Measurements from ENCODE around the gene SDK2. TPM values are rescaled to one million over a fixed set of nuclear protein-coding genes. Genes with fewer than 3 reads are reported as not detected.

Gene SDK2
- total and polyA plus RNA-seq, 7 experiments from 2014 or later: 0.64 to 14.1 (median 8.2) TPM

DNA sequence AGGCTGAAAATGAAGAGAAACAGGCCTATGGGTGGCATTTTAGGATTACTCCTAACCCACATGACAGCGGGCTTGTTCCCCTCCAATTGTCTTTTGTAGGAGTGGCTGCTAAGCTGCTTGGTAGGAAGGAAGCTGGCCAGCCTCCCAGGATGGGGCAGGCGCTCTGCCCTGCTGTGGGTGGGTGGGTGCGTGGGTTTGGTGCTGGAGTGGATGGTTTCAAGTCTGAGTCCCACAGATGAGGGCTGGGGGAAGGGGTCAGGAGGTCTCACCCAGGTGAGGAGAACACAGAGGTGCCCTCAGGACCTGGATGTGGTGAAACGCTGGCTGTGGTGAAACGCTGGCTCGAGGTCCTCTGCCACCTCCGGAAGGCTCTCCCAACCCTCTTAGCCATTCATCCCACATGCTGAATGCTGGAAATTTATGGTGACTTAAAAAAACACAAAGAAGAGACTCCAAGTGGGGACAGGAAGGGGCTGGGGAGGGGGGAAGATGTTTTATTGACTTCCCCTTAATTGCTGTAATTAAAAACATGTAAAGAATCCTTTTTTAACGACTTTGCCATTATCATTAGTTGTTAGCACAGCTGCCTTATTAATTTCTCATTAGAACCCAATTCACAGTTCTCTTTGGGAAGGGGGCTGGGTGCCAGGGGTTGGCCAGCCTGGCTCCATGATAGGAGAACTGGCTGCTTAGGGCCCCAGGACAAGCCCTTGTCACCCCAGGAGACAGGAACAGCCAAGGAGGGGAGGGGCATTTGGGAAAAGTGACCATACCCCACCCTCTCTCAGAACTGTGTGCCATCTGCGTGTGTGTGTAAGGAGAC lies 178.9 kb downstream of the SDK2 start:
- ATAC-seq (no peak), DNase-seq (no peak)
- H3K36me3 Mint-ChIP-seq: peaks cover 0 to 13% (median 9%) of the 10 kb centered on the region in 5 donors
- H3K4me3 Mint-ChIP-seq: no peak overlapping the region
- Histone ChIP-seq H3K4me3 (ENCODE audit: low read length) (no peak overlapping the region), H3K9me3 (ENCODE audit: control insufficient read depth in 2 of 3, low read length in 3 of 3) (no peaks in the 10 kb centered on the region), H3K27me3 (ENCODE audit: control insufficient read depth in 2 of 2, insufficient read depth in 2 of 2, low read length in 2 of 2) (no peaks in the 10 kb centered on the region), H3K36me3 (ENCODE audit: control insufficient read depth in 2 of 3, insufficient read depth in 3 of 3, low read length in 3 of 3) (no peaks in the 10 kb centered on the region), H3K27ac (ENCODE audit: low read depth, low read length) (no peak overlapping the region), H3K4me1 (ENCODE audit: control insufficient read depth in 2 of 2, insufficient read depth in 2 of 2, low read length in 2 of 2) (no peaks in the 10 kb centered on the region)
- peaks cover 0 to 1% (median 0%) of the 10 kb centered on the region in 11 donors for H3K9me3 Mint-ChIP-seq
- no peaks in the 10 kb centered on the region for H3K27me3 Mint-ChIP-seq
- no peak overlapping the region for H3K27ac Mint-ChIP-seq
- ChIA-PET CTCF (no interaction called here), POLR2A (no interaction called here)
- intact Hi-C loops (cut with micrococcal nuclease): no loop called here
- peaks cover 0 to 7% (median 0%) of the 10 kb centered on the region in 7 donors for H3K4me1 Mint-ChIP-seq

DNA sequence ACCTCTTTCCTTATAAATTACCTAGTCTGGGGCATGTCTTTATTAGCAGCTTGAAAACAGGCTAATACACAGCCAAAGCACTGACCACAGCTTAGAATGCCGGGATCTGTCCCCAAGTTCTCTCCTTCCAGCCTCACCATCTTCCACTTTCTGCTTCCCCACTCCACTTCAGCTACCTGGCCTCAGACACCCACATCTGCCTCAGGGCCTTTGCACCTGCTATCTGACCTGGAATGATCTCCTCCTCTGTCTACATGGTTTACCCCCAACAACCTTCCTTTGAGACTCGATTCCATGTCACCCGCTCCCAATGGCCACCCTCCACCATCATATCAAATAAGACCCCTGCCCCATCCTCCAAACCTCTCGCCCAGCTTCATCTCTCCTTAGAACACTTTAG lies 179.8 kb downstream of the SDK2 start:
- H3K4me1 Mint-ChIP-seq: peaks cover 0 to 7% (median 0%) of the 10 kb centered on the region in 7 donors
- POLR2A ChIA-PET: no interaction called here
- CTCF ChIA-PET: no interaction called here
- H3K9me3 Mint-ChIP-seq: peaks cover 0 to 5% (median 0%) of the 10 kb centered on the region in 11 donors
- no peak for DNase-seq
- no peaks in the 10 kb centered on the region for H3K36me3 ChIP-seq (ENCODE audit: control insufficient read depth in 2 of 3, insufficient read depth in 3 of 3, low read length in 3 of 3)
- no peaks in the 10 kb centered on the region for H3K27me3 Mint-ChIP-seq
- no peaks in the 10 kb centered on the region for H3K27me3 ChIP-seq (ENCODE audit: control insufficient read depth in 2 of 2, insufficient read depth in 2 of 2, low read length in 2 of 2)
- ATAC-seq: no peak
- peaks cover 0 to 13% (median 5%) of the 10 kb centered on the region in 5 donors for H3K36me3 Mint-ChIP-seq
- no peak overlapping the region for H3K27ac ChIP-seq (ENCODE audit: low read depth, low read length)
- H3K4me3 Mint-ChIP-seq: no peak overlapping the region
- H3K27ac Mint-ChIP-seq: no peak overlapping the region
- H3K4me3 ChIP-seq (ENCODE audit: low read length): no peak overlapping the region
- intact Hi-C loops (cut with micrococcal nuclease): no loop called here
- H3K4me1 ChIP-seq (ENCODE audit: control insufficient read depth in 2 of 2, insufficient read depth in 2 of 2, low read length in 2 of 2): no peaks in the 10 kb centered on the region
- H3K9me3 ChIP-seq (ENCODE audit: control insufficient read depth in 2 of 3, low read length in 3 of 3): no peaks in the 10 kb centered on the region

DNA sequence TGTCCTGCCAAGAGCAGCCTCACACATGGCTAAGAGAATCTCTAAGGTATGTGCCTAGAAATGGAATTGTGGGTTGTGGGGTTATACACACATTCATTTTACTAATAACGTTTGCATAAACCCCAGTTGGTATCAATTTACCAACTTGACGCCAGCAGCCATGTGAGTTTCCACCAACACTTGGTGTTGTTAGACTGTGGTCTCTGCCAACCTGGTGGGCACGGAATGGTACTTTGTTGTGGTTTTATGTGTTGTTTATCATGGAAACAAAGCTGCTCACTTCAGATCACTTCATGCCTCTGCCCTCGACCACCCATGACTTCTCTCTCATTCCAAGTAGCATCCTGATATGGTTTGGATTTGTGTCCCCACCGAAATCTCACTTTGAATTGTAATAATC lies 180.4 kb downstream of the SDK2 start:
- no peaks in the 10 kb centered on the region for H3K36me3 ChIP-seq (ENCODE audit: control insufficient read depth in 2 of 3, insufficient read depth in 3 of 3, low read length in 3 of 3)
- no peaks in the 10 kb centered on the region for H3K9me3 ChIP-seq (ENCODE audit: control insufficient read depth in 2 of 3, low read length in 3 of 3)
- Mint-ChIP-seq H3K9me3 (peaks cover 0 to 5% (median 0%) of the 10 kb centered on the region in 11 donors), H3K4me1 (peaks cover 0 to 7% (median 0%) of the 10 kb centered on the region in 7 donors), H3K27me3 (no peaks in the 10 kb centered on the region), H3K27ac (no peak overlapping the region), H3K4me3 (no peak overlapping the region), H3K36me3 (peaks cover 0 to 19% (median 5%) of the 10 kb centered on the region in 5 donors)
- intact Hi-C loops (cut with micrococcal nuclease): no loop called here
- ChIA-PET POLR2A (no interaction called here), CTCF (no interaction called here)
- no peak overlapping the region for H3K27ac ChIP-seq (ENCODE audit: low read depth, low read length)
- DNase-seq (no peak), ATAC-seq (no peak)
- no peaks in the 10 kb centered on the region for H3K4me1 ChIP-seq (ENCODE audit: control insufficient read depth in 2 of 2, insufficient read depth in 2 of 2, low read length in 2 of 2)
- H3K27me3 ChIP-seq (ENCODE audit: control insufficient read depth in 2 of 2, insufficient read depth in 2 of 2, low read length in 2 of 2): no peaks in the 10 kb centered on the region
- no peak overlapping the region for H3K4me3 ChIP-seq (ENCODE audit: low read length)

DNA sequence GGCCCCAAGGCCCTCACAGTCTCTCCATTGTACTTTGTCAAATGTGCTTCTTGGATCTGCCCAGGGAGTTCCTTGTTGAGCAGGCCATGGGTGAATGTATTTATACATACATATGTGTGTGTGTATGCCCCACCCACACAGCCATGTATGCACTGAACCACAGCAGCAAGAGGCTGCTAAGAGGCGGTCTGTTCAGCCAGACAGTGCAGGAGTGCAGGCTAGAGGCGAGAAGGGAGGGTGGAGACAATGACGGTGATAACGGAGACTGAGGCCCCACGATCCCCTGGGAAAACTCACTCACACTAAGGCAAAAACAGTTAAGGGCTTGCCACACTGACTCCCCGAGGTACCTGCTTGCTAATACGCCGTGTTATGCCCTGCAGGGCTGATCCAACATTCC lies 181.4 kb downstream of the SDK2 start:
- ATAC-seq (no peak), DNase-seq (no peak)
- Mint-ChIP-seq H3K27ac (no peak overlapping the region), H3K9me3 (peaks cover 0 to 5% (median 0%) of the 10 kb centered on the region in 11 donors), H3K4me3 (no peak overlapping the region), H3K4me1 (peaks cover 0 to 7% (median 0%) of the 10 kb centered on the region in 7 donors), H3K27me3 (no peaks in the 10 kb centered on the region), H3K36me3 (peaks cover 0 to 19% (median 5%) of the 10 kb centered on the region in 5 donors)
- Histone ChIP-seq H3K9me3 (ENCODE audit: control insufficient read depth in 2 of 3, low read length in 3 of 3) (no peaks in the 10 kb centered on the region), H3K4me3 (ENCODE audit: low read length) (no peak overlapping the region), H3K27ac (ENCODE audit: low read depth, low read length) (no peak overlapping the region), H3K27me3 (ENCODE audit: control insufficient read depth in 2 of 2, insufficient read depth in 2 of 2, low read length in 2 of 2) (no peaks in the 10 kb centered on the region), H3K36me3 (ENCODE audit: control insufficient read depth in 2 of 3, insufficient read depth in 3 of 3, low read length in 3 of 3) (no peaks in the 10 kb centered on the region), H3K4me1 (ENCODE audit: control insufficient read depth in 2 of 2, insufficient read depth in 2 of 2, low read length in 2 of 2) (no peaks in the 10 kb centered on the region)
- intact Hi-C loops (cut with micrococcal nuclease): no loop called here
- POLR2A ChIA-PET: no interaction called here
- CTCF ChIA-PET: no interaction called here

DNA sequence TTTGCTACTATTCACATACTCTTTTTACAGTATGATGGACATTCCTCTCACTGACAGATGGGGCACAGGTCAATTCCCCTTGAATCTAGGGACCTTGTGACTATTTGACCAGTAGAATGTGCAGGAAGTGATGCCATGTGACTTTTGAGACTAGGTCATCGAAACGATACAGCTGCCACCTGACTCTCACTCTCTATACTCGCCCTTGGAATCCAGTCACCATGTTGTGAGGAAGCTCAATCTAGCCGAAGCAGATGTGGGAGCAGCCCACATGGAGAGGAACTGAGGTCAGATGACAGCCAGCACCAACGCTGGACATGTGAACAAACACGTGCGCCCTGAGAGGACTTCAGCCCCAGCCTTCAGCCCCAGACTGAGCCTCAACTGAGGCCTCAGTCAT lies 184.3 kb downstream of the SDK2 start:
- H3K27me3 ChIP-seq (ENCODE audit: control insufficient read depth in 2 of 2, insufficient read depth in 2 of 2, low read length in 2 of 2): no peaks in the 10 kb centered on the region
- Mint-ChIP-seq H3K27me3 (no peaks in the 10 kb centered on the region), H3K36me3 (peaks cover 0 to 30% (median 15%) of the 10 kb centered on the region in 5 donors), H3K9me3 (peaks cover 0 to 7% (median 0%) of the 10 kb centered on the region in 11 donors), H3K27ac (no peak overlapping the region), H3K4me3 (no peak overlapping the region), H3K4me1 (peaks cover 0 to 7% (median 0%) of the 10 kb centered on the region in 7 donors)
- H3K9me3 ChIP-seq (ENCODE audit: control insufficient read depth in 2 of 3, low read length in 3 of 3): no peaks in the 10 kb centered on the region
- no peaks in the 10 kb centered on the region for H3K36me3 ChIP-seq (ENCODE audit: control insufficient read depth in 2 of 3, insufficient read depth in 3 of 3, low read length in 3 of 3)
- ATAC-seq: no peak
- no peak overlapping the region for H3K27ac ChIP-seq (ENCODE audit: low read depth, low read length)
- intact Hi-C loops (cut with micrococcal nuclease): no loop called here
- no peak for DNase-seq
- no peaks in the 10 kb centered on the region for H3K4me1 ChIP-seq (ENCODE audit: control insufficient read depth in 2 of 2, insufficient read depth in 2 of 2, low read length in 2 of 2)
- no peak overlapping the region for H3K4me3 ChIP-seq (ENCODE audit: low read length)
- ChIA-PET CTCF (no interaction called here), POLR2A (no interaction called here)

DNA sequence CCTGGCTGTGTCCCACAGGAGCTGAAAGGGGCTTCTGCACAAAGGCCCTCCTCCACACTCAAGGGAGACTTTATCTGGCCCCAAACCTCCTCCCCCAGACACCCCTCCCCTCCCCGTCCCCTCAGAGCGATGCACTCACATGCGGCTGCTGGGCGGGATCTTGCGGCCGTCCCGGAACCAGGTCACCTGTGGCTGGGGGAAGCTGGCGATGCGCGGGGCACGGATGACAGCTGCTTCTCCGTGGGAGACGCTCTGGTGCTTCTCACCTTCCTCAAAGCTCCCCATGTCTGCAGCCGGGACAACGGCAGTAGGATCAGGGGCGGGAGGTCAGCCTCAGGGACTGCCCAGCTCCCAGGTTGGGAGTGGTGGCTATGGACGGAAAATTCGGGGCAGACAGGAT lies 188.5 kb downstream of the SDK2 start:
- Histone ChIP-seq H3K4me3 (ENCODE audit: low read length) (no peak overlapping the region), H3K9me3 (ENCODE audit: control insufficient read depth in 2 of 3, low read length in 3 of 3) (no peaks in the 10 kb centered on the region), H3K27ac (ENCODE audit: low read depth, low read length) (no peak overlapping the region), H3K27me3 (ENCODE audit: control insufficient read depth in 2 of 2, insufficient read depth in 2 of 2, low read length in 2 of 2) (no peaks in the 10 kb centered on the region), H3K36me3 (ENCODE audit: control insufficient read depth in 2 of 3, insufficient read depth in 3 of 3, low read length in 3 of 3) (peaks cover 0 to 4% (median 0%) of the 10 kb centered on the region in 3 experiments), H3K4me1 (ENCODE audit: control insufficient read depth in 2 of 2, insufficient read depth in 2 of 2, low read length in 2 of 2) (no peaks in the 10 kb centered on the region)
- no peak for DNase-seq
- Mint-ChIP-seq H3K27ac (no peak overlapping the region), H3K4me3 (no peak overlapping the region), H3K27me3 (no peaks in the 10 kb centered on the region), H3K4me1 (no peaks in the 10 kb centered on the region), H3K9me3 (peaks cover 0 to 14% (median 0%) of the 10 kb centered on the region in 11 donors), H3K36me3 (peaks cover 0 to 45% (median 27%) of the 10 kb centered on the region in 5 donors)
- POLR2A ChIA-PET: no interaction called here
- intact Hi-C loops (cut with micrococcal nuclease): no loop called here
- ATAC-seq: no peak
- CTCF ChIA-PET: interaction anchor here (0.6 kb wide), 1 partner anchor 48 kb away, joined by 4 read pairs; no protein-coding TSS in a partner anchor

Measured in naive thymus-derived CD4-positive, alpha-beta T cell (primary cell).